22Rv1 (cell line): ENCODE measurements around the gene SEC61A1.

Experiments
- CTCF ChIP-seq: fragments of 450-650 bp; IDR thresholded peaks from 2 replicates; pipeline ENCODE4 v1.5.1; 2017; ENCODE audit warnings: mild to moderate bottlenecking
- ZFX ChIP-seq: fragments of 450-650 bp; IDR thresholded peaks from 2 replicates; pipeline ENCODE4 v1.6.1; 2017; ENCODE audit warnings: antibody characterized with exemption, borderline replicate concordance

GRCh38 chr3:128053614-128054013, 1.4 kb downstream of the SEC61A1 start:
- TF ChIP-seq CTCF (no peak), ZFX (no peak)
